CD4-positive, CD25-positive, alpha-beta regulatory T cell (primary cell): Measurements from ENCODE around the gene EVX1. TPM values are rescaled to one million over a fixed set of nuclear protein-coding genes. Genes with fewer than 3 reads are reported as not detected.

Experiments used
- ATAC-seq, 2 donors: fragments of 150-1000 bp; cut with Tn5 transposase; one replicate each; pipeline ENCODE4 v1.10.0; 2021; ENCODE audit warnings: low read depth in 2 of 2, moderate number of reproducible peaks in 2 of 2, moderate library complexity in 1 of 2
- DNase-seq, 3 donors: peaks; one replicate each; pipeline versions ENCODE4 v3.0.0 to v3.0.0-alpha.2; 2012 to 2022; ENCODE audit warnings: mixed read lengths in 1 of 3
- H3K27ac ChIP-seq: one replicate; pipeline ENCODE4 v1.7.0; 2013; ENCODE audit warnings: mild to moderate bottlenecking, low read length; ENCODE audit not compliant: insufficient read depth, poor library complexity, severe bottlenecking
- H3K27me3 ChIP-seq: one replicate; pipeline ENCODE4 v1.7.0; 2013; ENCODE audit warnings: low read length; ENCODE audit not compliant: control insufficient read depth, insufficient read depth
- H3K36me3 ChIP-seq: one replicate; pipeline ENCODE4 v1.7.0; 2013; ENCODE audit warnings: mild to moderate bottlenecking, low read length, moderate library complexity; ENCODE audit not compliant: control insufficient read depth, insufficient read depth
- H3K4me1 ChIP-seq: 2 replicates; pipeline ENCODE4 v1.7.0; 2013; ENCODE audit warnings: mild to moderate bottlenecking, low read length; ENCODE audit not compliant: insufficient read depth, control insufficient read depth, poor library complexity, severe bottlenecking
- H3K4me3 ChIP-seq: one replicate; pipeline ENCODE4 v1.7.0; 2013; ENCODE audit warnings: low read depth, mild to moderate bottlenecking, low read length, moderate library complexity
- H3K9me3 ChIP-seq, 2 experiments: 1 replicate in 1 of 2; 2 replicates in 1 of 2; pipeline ENCODE4 v1.7.0; 2013; ENCODE audit warnings: low read length in 2 of 2, mild to moderate bottlenecking in 1 of 2, moderate library complexity in 1 of 2; ENCODE audit not compliant: control insufficient read depth in 2 of 2
- H3K27ac Mint-ChIP-seq, 3 donors: one replicate each; pipeline ENCODE4 v1.8.0; 2020 to 2022; ENCODE audit warnings: mild to moderate bottlenecking in 3 of 3, mixed read lengths in 3 of 3, moderate library complexity in 2 of 3
- H3K27me3 Mint-ChIP-seq: one replicate; pipeline ENCODE4 v1.8.0; 2022; ENCODE audit warnings: mild to moderate bottlenecking, mixed read lengths
- H3K36me3 Mint-ChIP-seq: one replicate; pipeline ENCODE4 v1.8.0; 2020; ENCODE audit warnings: mixed read lengths
- H3K4me1 Mint-ChIP-seq, 4 donors: one replicate each; pipeline ENCODE4 v1.8.0; 2020 to 2022; ENCODE audit warnings: mixed read lengths in 4 of 4, mild to moderate bottlenecking in 1 of 4
- H3K4me3 Mint-ChIP-seq, 4 donors: one replicate each; pipeline ENCODE4 v1.8.0; 2020 to 2022; ENCODE audit warnings: mild to moderate bottlenecking in 4 of 4, mixed read lengths in 4 of 4, moderate library complexity in 3 of 4
- H3K9me3 Mint-ChIP-seq, 7 donors: one replicate each; pipeline ENCODE4 v1.8.0; 2020 to 2022; ENCODE audit warnings: mixed read lengths in 7 of 7, mild to moderate bottlenecking in 3 of 7, moderate library complexity in 2 of 7
- polyA plus RNA-seq, 4 donors: library from polyadenylated mRNA; unstranded; fragments of 300-500 nt; fragmentation: Illumina TruSeq; gene quantifications; one replicate each; pipeline ENCODE4 v1.2.3, GENCODE V29; 2021
- total RNA-seq: library from RNA; stranded (reverse); gene quantifications from one replicate; pipeline ENCODE4 v1.2.3, GENCODE V29; 2022

EVX1 gene
- total and polyA plus RNA-seq, 5 donors from 2014 or later: not detected

GRCh38 chr7:27251652-27252590, 9.3 kb downstream of the EVX1 start:
- no peak overlapping the region for H3K4me3 Mint-ChIP-seq
- peaks cover 48% of the 10 kb centered on the region for H3K27me3 ChIP-seq
- no peak overlapping the region for H3K27ac Mint-ChIP-seq
- H3K9me3 Mint-ChIP-seq: peaks cover 0 to 3% (median 0%) of the 10 kb centered on the region in 7 donors
- DNase-seq (no peak), ATAC-seq (no peak)
- no peaks in the 10 kb centered on the region for H3K36me3 Mint-ChIP-seq
- no peaks in the 10 kb centered on the region for H3K36me3 ChIP-seq
- H3K4me1 ChIP-seq: no peaks in the 10 kb centered on the region
- no peak overlapping the region for H3K4me3 ChIP-seq
- H3K27me3 Mint-ChIP-seq: peaks cover 87% of the 10 kb centered on the region
- H3K4me1 Mint-ChIP-seq: peaks cover 2 to 25% (median 8%) of the 10 kb centered on the region in 4 donors
- H3K27ac ChIP-seq: no peak overlapping the region
- H3K9me3 ChIP-seq: no peaks in the 10 kb centered on the region

GRCh38 chr7:27254625-27255024, 12.0 kb downstream of the EVX1 start:
- H3K4me1 Mint-ChIP-seq: peaks cover 2 to 19% (median 8%) of the 10 kb centered on the region in 4 donors
- Histone ChIP-seq H3K4me3 (no peak overlapping the region), H3K27ac (no peak overlapping the region), H3K9me3 (no peaks in the 10 kb centered on the region), H3K36me3 (no peaks in the 10 kb centered on the region), H3K27me3 (peaks cover 34% of the 10 kb centered on the region), H3K4me1 (no peaks in the 10 kb centered on the region)
- peaks cover 70% of the 10 kb centered on the region for H3K27me3 Mint-ChIP-seq
- H3K27ac Mint-ChIP-seq: no peak overlapping the region
- no peak for DNase-seq
- H3K9me3 Mint-ChIP-seq: peaks cover 0 to 2% (median 0%) of the 10 kb centered on the region in 7 donors
- no peak overlapping the region for H3K4me3 Mint-ChIP-seq
- no peaks in the 10 kb centered on the region for H3K36me3 Mint-ChIP-seq
- no peak for ATAC-seq

GRCh38 chr7:27260211-27260610, 17.6 kb downstream of the EVX1 start:
- peaks cover 7% of the 10 kb centered on the region for H3K27me3 ChIP-seq
- no peaks in the 10 kb centered on the region for H3K36me3 ChIP-seq
- Mint-ChIP-seq H3K27ac (no peak overlapping the region), H3K4me3 (no peak overlapping the region), H3K36me3 (no peaks in the 10 kb centered on the region), H3K27me3 (peaks cover 46% of the 10 kb centered on the region), H3K9me3 (peaks cover 0 to 2% (median 0%) of the 10 kb centered on the region in 7 donors), H3K4me1 (no peaks in the 10 kb centered on the region)
- H3K4me3 ChIP-seq: no peak overlapping the region
- ATAC-seq (no peak), DNase-seq (no peak)
- H3K27ac ChIP-seq: no peak overlapping the region
- H3K4me1 ChIP-seq: no peaks in the 10 kb centered on the region
- no peaks in the 10 kb centered on the region for H3K9me3 ChIP-seq

- H3K36me3 ChIP-seq: no peaks in the 10 kb centered on the region
- no peak overlapping the region for H3K27ac Mint-ChIP-seq
- peaks cover 0 to 2% (median 0%) of the 10 kb centered on the region in 7 donors for H3K9me3 Mint-ChIP-seq
- no peak overlapping the region for H3K4me3 Mint-ChIP-seq
- H3K27ac ChIP-seq: no peak overlapping the region
- peaks cover 38% of the 10 kb centered on the region for H3K27me3 Mint-ChIP-seq
- no peaks in the 10 kb centered on the region for H3K4me1 Mint-ChIP-seq
- DNase-seq: no peak
- no peak overlapping the region for H3K4me3 ChIP-seq
- no peaks in the 10 kb centered on the region for H3K36me3 Mint-ChIP-seq
- no peak for ATAC-seq
- no peaks in the 10 kb centered on the region for H3K4me1 ChIP-seq
- H3K9me3 ChIP-seq: no peaks in the 10 kb centered on the region
- peaks cover 7% of the 10 kb centered on the region for H3K27me3 ChIP-seq
These were observed 19.5 kb downstream of the EVX1 start for GRCh38 chr7:27262121-27262520.

GRCh38 chr7:27263781-27264180, 21.2 kb downstream of the EVX1 start:
- H3K9me3 ChIP-seq: no peaks in the 10 kb centered on the region
- no peak overlapping the region for H3K27ac Mint-ChIP-seq
- no peaks in the 10 kb centered on the region for H3K36me3 Mint-ChIP-seq

GRCh38 chr7:27269455-27269854, 26.9 kb downstream of the EVX1 start:
- Histone ChIP-seq H3K27ac (no peak overlapping the region), H3K27me3 (no peaks in the 10 kb centered on the region), H3K36me3 (no peaks in the 10 kb centered on the region), H3K4me3 (no peak overlapping the region), H3K4me1 (no peaks in the 10 kb centered on the region), H3K9me3 (peaks cover 6 to 10% of the 10 kb centered on the region in 2 experiments)
- H3K9me3 Mint-ChIP-seq: peaks cover 0 to 13% (median 6%) of the 10 kb centered on the region in 7 donors
- H3K27me3 Mint-ChIP-seq: peaks cover 6% of the 10 kb centered on the region
- no peak overlapping the region for H3K27ac Mint-ChIP-seq
- no peak overlapping the region for H3K4me3 Mint-ChIP-seq
- ATAC-seq: no peak
- no peaks in the 10 kb centered on the region for H3K4me1 Mint-ChIP-seq
- DNase-seq: no peak
- no peaks in the 10 kb centered on the region for H3K36me3 Mint-ChIP-seq

More at GRCh38 chr7:27263781-27264180, 21.2 kb downstream of the EVX1 start:
- DNase-seq: no peak
- Mint-ChIP-seq H3K27me3 (peaks cover 28% of the 10 kb centered on the region), H3K4me1 (no peaks in the 10 kb centered on the region), H3K9me3 (peaks cover 0 to 2% (median 0%) of the 10 kb centered on the region in 7 donors), H3K4me3 (no peak overlapping the region)
- Histone ChIP-seq H3K27me3 (peaks cover 2% of the 10 kb centered on the region), H3K4me3 (no peak overlapping the region), H3K27ac (no peak overlapping the region), H3K36me3 (no peaks in the 10 kb centered on the region), H3K4me1 (no peaks in the 10 kb centered on the region)
- ATAC-seq: no peak

GRCh38 chr7:27271384-27271783, 28.8 kb downstream of the EVX1 start:
- no peak for DNase-seq
- H3K27ac Mint-ChIP-seq: no peak overlapping the region
- peaks cover 2% of the 10 kb centered on the region for H3K27me3 Mint-ChIP-seq
- Histone ChIP-seq H3K4me1 (no peaks in the 10 kb centered on the region), H3K9me3 (peaks cover 6 to 10% of the 10 kb centered on the region in 2 experiments), H3K27ac (no peak overlapping the region), H3K36me3 (no peaks in the 10 kb centered on the region), H3K27me3 (no peaks in the 10 kb centered on the region), H3K4me3 (no peak overlapping the region)
- ATAC-seq: no peak
- peaks cover 0 to 14% (median 8%) of the 10 kb centered on the region in 7 donors for H3K9me3 Mint-ChIP-seq
- no peaks in the 10 kb centered on the region for H3K4me1 Mint-ChIP-seq
- H3K4me3 Mint-ChIP-seq: no peak overlapping the region
- H3K36me3 Mint-ChIP-seq: no peaks in the 10 kb centered on the region
